ENCODE data around the gene SULT1A2.
"Not testable (repeated sequence)": the region's sequence is repeated elsewhere in the genome, so short reads cannot be mapped to it uniquely, and the experiment has no call there.

SULT1A2 gene

GRCh38 chr16:28596840-28597691 lies at the start of gene SULT1A2:
TSS of gene SULT1A2 (minus strand) at chr16:28597050. CDS start at chr16:28595930, 1,120 bp downstream.
- ATAC-seq = no peak

GRCh38 chr16:28639959-28640358 lies 43.1 kb upstream of the SULT1A2 start:
- ATAC-seq = not testable (repeated sequence)

GRCh38 chr16:28638359-28638758 lies 41.5 kb upstream of the SULT1A2 start:
- ATAC-seq = not testable (repeated sequence)

- ATAC-seq = not testable (repeated sequence)
Measured at GRCh38 chr16:28637765-28638164, 40.9 kb upstream of the SULT1A2 start, which contains the start of gene NPIPB8. TSS of gene NPIPB8 (plus strand) at chr16:28638065. CDS start at chr16:28638361, 296 bp downstream.

- ATAC-seq = not testable (repeated sequence)
Measured at GRCh38 chr16:28636093-28636823, 39.4 kb upstream of the SULT1A2 start.

- not testable (repeated sequence) for ATAC-seq
Measured at GRCh38 chr16:28630905-28631304, 34.1 kb upstream of the SULT1A2 start.

GRCh38 chr16:28623172-28623711 lies 26.4 kb upstream of the SULT1A2 start:
- ATAC-seq = peak; percentile 97 to 98

- peak in 1 of 2 donors; percentile 11 for ATAC-seq
Measured at GRCh38 chr16:28622532-28623171, 25.8 kb upstream of the SULT1A2 start.

- no peak for ATAC-seq
Measured at GRCh38 chr16:28621481-28622155, 24.8 kb upstream of the SULT1A2 start.

- not testable (repeated sequence) for ATAC-seq
Measured at GRCh38 chr16:28620316-28620715, 23.5 kb upstream of the SULT1A2 start.

GRCh38 chr16:28617874-28618273 lies 21.0 kb upstream of the SULT1A2 start:
- ATAC-seq = no peak

- no peak for ATAC-seq
Measured at GRCh38 chr16:28616636-28617035, 19.8 kb upstream of the SULT1A2 start.

- ATAC-seq = not testable (repeated sequence)
Measured at GRCh38 chr16:28616224-28616577, 19.4 kb upstream of the SULT1A2 start.

- ATAC-seq = not testable (repeated sequence)
Measured at GRCh38 chr16:28615486-28616223, 18.8 kb upstream of the SULT1A2 start.

- not testable (repeated sequence) for ATAC-seq
Measured at GRCh38 chr16:28614561-28614960, 17.7 kb upstream of the SULT1A2 start.

GRCh38 chr16:28613912-28614311 lies 17.1 kb upstream of the SULT1A2 start:
- ATAC-seq = not testable (repeated sequence)

GRCh38 chr16:28612359-28613280 lies 15.8 kb upstream of the SULT1A2 start:
- peak; percentile 87 to 92 for ATAC-seq

- no peak for ATAC-seq
Measured at GRCh38 chr16:28610595-28611191, 13.8 kb upstream of the SULT1A2 start.

GRCh38 chr16:28609631-28610594 lies 13.1 kb upstream of the SULT1A2 start, which contains the start of gene SULT1A1:
TSS of gene SULT1A1 (minus strand) at chr16:28610044. CDS start at chr16:28608855, 1,189 bp downstream.
- ATAC-seq = no peak

Data from activated CD4-positive, CD25-positive, alpha-beta regulatory T cell treated with anti-CD3 and anti-CD28 coated beads, Interleukin-2, amount 50 U/mL, for 24 hours (primary cell).